Suprapubic skin (tissue), 4 donors: ENCODE measurements around the gene BDH1.

ENCODE experiments used
- CTCF ChIP-seq, 2 donors: fragments of 200-600 bp in 1 of 2; fragments of 450-650 bp in 1 of 2; sonication (generic) in 1 of 2; IDR thresholded peaks; one replicate each; pipeline ENCODE4 v1.5.1; 2016 to 2019; ENCODE audit warnings: antibody characterized with exemption in 2 of 2, mild to moderate bottlenecking in 1 of 2, moderate library complexity in 1 of 2
- EP300 ChIP-seq: sonication (generic); formaldehyde crosslinking; IDR thresholded peaks from one replicate; pipeline ENCODE4 v1.6.1; 2017; ENCODE audit warnings: antibody characterized with exemption
- POLR2AphosphoS5 ChIP-seq, 3 donors: sonication (generic); formaldehyde crosslinking; IDR thresholded peaks; one replicate each; pipeline ENCODE4 v1.6.1; 2017; ENCODE audit warnings: antibody characterized with exemption in 3 of 3

GRCh38 chr3:197533927-197534725, 21.6 kb downstream of the BDH1 start:
- TF ChIP-seq POLR2AphosphoS5 (IDR thresholded peaks at IDR 0.05), result no peak
- TF ChIP-seq CTCF (IDR thresholded peaks at IDR 0.05), result no peak
- no peak for TF ChIP-seq EP300
